CD4-positive, alpha-beta T cell treated with Interleukin-17A for 1 hour (primary cell): ENCODE data around the gene TNFRSF13B.
"Not testable (repeated sequence)": the region's sequence is repeated elsewhere in the genome, so short reads cannot be mapped to it uniquely, and the experiment has no call there.

Experiments
- DNase-seq: peaks from one replicate; pipeline ENCODE4 v3.0.0-alpha.2; 2020

Gene TNFRSF13B

GRCh38 chr17:16924696-16925440, 47.0 kb downstream of the TNFRSF13B start:
- DNase-seq = no peak

- no peak for DNase-seq
These were observed 47.8 kb downstream of the TNFRSF13B start for GRCh38 chr17:16923904-16924695.

GRCh38 chr17:16923097-16923903, 48.6 kb downstream of the TNFRSF13B start:
- DNase-seq = no peak

DNA sequence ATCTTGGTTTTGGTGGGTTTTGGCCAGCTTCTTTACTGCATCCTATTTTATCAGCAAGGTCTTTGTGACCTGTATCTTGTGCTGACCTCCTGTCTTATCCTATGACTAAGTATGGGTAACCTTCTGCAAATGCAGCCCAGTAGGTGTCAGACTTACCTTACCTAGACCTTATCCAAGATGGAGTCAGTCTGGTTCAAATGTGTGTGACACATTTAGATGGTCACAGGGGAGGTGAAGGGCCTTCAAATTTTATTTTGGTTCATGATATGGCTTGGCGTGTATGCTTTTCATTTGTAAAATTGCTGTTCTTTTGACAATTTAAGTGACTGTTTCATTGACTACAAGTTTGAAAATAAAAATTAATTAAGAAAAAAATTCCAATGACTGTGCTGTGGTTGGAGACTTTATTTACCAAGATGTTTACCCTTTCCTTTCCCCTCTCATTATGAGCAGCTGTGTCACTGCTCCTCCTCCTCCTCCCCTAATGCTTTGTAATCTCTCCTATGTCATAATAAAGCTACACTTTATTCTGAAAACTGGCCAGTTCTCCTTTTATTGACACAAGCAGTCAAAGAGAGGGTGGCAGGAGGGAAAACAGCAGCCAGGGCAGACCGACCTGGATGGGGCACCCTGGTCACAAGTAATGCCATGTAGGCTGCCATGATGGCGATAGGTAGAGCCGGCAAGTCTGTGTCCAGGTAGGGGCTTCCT, 49.4 kb downstream of the TNFRSF13B start:
- DNase-seq = peak; percentile 23

- not testable (repeated sequence) for DNase-seq
These were observed 50.5 kb downstream of the TNFRSF13B start for GRCh38 chr17:16921451-16921850.

DNA sequence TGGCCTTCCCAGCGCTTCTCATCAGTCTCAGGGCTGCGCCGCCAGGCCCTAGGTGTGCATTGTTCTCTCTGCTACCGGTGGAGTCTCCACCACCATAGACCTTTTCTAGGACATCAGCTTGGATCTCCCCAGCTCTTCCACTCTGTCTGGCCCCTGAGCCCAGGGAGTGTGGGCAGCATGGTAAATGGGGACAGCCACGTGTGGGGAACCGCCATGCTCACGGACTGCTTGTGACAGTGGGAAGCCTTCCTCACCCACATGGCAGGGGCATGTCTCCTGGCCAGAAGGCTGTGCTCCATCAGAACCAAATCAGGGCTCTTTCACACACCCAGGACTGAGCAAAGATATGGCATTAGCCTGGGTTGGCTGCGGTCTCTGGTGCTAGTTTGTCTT, 51.3 kb downstream of the TNFRSF13B start:
- no peak for DNase-seq

DNA sequence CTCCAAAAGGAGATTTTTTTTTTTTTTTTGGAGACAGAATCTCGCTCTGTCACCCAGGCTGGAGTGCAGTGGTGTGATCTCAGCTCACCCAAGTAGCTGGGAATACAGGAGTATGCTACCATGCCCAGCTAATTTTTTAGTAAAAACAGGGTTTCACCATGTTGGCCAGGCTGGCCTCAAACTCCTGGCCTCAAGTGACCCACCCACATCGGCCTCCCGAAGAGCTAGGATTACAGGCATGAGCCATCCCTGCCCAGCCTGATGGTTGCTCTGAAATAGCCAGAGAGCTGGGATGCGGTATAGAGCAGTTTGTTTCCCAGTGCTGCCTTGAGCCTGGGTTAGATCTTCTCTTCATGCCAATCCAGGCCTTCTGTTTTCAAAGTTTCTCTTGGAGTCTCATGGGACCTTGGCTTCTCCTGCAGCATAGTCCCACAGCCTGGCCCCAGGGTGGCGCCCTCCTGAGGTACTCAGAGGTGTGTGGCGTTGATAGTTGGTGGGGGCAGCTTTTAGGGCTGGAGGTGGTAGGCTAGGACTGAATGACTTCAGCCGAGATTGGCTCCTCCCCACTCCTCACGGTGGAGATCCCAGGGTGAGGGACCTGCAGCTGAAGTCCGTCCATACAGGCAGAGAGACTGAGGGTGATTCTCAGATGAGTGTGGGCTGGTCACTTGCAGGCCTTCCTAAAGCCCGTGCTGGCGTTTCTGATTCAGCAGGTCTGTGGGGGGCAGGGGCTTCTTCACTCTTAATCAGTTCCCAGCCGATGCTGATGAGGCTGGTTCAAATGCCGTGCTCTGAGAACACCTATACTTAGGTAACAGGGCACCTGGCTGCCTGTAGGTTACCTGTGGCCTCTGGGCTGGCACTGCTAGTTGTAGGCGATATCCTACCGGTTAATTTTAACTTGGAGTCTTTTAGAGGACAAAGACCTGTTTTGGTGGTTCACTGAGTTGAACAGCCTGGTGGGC, 52.0 kb downstream of the TNFRSF13B start:
- no peak for DNase-seq

- no peak for DNase-seq
These were observed 53.5 kb downstream of the TNFRSF13B start for GRCh38 chr17:16918443-16918842.

- no peak for DNase-seq
These were observed 54.1 kb downstream of the TNFRSF13B start for GRCh38 chr17:16917671-16918394.

DNA sequence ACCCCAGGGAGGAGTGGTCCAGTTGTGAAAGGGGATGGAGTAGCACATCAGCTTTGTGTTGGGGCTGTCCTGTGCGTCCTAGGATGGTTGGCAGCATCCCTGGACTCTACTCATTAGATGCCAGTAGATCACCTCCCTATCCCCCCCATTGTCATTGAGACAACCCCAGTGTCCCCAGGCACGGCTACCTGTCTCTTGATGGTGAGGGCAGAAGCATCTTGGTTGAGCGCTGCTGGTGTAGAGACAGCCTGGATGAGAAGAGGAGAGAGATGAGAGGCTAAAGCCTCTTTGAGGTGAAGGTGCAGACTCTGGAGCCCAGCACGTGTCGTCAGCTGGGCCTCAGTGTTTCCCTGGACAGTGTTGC, 55.4 kb downstream of the TNFRSF13B start:
- no peak for DNase-seq

DNA sequence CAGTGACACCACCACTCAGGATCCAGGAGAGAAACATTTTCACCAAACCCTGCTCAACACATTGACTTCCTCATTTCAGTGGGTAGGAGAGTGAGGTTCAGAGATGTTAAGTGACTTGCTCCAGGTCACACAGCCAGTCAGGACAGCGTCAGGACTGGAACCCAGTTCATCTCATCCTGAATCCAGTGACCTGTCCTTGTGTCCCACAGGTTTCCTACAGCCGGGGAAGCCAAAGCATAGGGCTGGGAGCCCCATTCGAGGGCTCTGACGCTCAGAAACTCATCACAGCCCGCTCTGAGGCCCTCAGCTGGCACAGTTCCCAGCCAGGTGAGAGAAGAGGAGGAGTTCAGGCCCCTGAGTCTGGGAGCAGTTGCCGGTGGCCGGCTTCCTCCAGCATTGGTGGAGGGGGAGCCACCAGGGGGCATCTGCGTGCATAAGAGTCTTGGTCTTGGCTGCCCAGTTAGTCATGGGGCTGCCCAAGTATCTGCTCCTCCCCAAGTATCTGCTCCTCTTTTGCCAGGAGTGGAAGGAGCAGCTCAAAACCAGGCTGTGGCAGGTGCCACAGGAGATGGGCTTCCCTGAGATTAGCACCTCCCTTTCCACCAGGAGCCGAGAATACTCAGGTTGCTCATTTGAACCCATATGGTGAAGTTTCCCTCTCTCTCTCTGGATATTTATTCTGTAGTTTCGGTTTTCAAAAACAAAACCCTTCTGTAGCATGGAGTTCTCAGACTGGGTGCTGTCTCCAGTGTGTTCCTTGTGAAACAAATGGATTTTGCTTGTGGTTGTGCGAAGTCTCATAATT, 56.0 kb downstream of the TNFRSF13B start:
- peak; percentile 12 for DNase-seq

GRCh38 chr17:16913463-16913862, 58.5 kb downstream of the TNFRSF13B start:
- no peak for DNase-seq

GRCh38 chr17:16912021-16912962, 59.6 kb downstream of the TNFRSF13B start:
- no peak for DNase-seq

DNA sequence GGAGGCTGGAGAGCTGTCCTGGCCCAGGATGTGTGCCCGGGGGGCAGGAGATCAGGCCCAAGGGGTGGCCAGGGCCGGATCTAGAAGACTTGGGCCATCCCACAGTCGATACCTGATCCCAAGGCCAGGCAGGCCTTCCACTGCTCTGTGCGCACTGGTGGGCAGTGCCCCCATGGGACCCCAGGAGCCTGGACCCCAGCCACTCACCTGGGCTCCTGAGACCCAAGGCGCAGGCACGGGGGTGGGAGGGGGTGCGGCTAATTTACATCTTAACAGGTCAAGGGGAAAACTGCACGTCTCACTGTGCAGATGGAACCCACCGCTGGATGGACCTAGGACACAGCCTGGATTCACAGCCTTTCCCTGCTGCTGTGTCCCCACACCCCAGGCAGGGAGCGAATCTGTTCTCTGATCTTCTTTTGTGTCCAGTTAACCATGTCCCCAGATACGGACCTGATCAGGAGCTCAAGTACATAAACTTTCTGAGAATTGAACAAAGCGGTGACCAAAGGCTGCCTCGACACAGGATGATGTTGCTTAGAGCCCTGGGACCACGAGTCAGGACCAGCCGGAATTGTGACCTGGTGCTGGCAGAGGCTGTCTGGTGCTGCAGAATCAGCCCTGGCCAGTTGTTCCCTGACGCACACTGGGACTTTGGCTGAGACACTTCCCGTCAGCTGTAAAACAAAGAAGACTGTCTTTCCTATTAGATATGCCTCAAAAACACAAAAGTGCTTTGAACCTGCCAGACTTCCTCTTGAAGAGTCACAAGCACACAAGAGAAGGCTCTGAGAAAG, 60.6 kb downstream of the TNFRSF13B start:
- DNase-seq = no peak

- DNase-seq = no peak
These were observed 61.6 kb downstream of the TNFRSF13B start for GRCh38 chr17:16910341-16910740.

GRCh38 chr17:16909472-16910246, 62.3 kb downstream of the TNFRSF13B start:
- no peak for DNase-seq

DNA sequence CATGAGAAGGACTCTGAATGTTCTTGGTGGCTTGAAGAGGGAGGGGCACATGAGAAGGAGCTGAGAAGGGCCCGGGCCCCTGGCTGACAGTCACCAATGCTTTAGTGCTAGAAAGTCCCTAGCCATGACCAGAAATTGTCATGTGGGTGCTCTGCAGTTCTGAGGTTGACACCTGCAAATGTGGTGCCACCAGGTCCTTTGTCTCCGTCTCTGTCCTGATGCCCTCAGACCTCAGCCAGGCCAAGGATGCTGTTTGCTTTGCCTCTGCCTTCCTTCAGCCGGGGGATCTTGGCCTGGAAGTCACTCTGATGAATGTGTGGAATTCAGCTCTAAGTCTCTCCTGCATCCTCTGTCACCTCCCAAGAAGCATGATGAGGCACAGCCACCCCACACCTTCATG, 63.6 kb downstream of the TNFRSF13B start:
- DNase-seq = no peak
